Endothelial cell of umbilical vein (primary cell): ENCODE results near the gene NOX5. TPM values are rescaled to one million over a fixed set of nuclear protein-coding genes. Genes with fewer than 3 reads are reported as not detected.

Experiments used
- BruUV-seq: library from RNA; stranded (reverse); fragments of 400-500 nt; replicated peaks from 2 replicates; lab custom pipeline; 2021; lab: Mats Ljungman, UMichigan
- CTCF ChIA-PET: fragments of 300-600, 350-600 bp; sonication (Branson Sonifier 250); formaldehyde crosslinking; loops from one replicate; lab custom pipeline; 2021; ENCODE audit warnings: antibody characterized with exemption, inconsistent platforms; lab: Charles Lee
- POLR2A ChIA-PET: fragments of 300-600, 350-600 bp; sonication (Branson Sonifier 250); formaldehyde crosslinking; loops from one replicate; lab custom pipeline; 2021; ENCODE audit warnings: antibody characterized with exemption, inconsistent platforms; lab: Charles Lee
- DNase-seq: peaks from one replicate; pipeline ENCODE4 v3.0.0-alpha.2; 2011; ENCODE audit warnings: low read depth, low spot score
- FAIRE-seq: peaks from 2 replicates; lab custom pipeline; 2011; peaks lifted over from hg19 to GRCh38; lab: Jason Lieb, UNC
- H2AFZ ChIP-seq: 2 replicates; pipeline ENCODE4 v1.6.0; 2012; ENCODE audit warnings: low read depth, low read length, control low read depth, inconsistent platforms
- H3K27ac ChIP-seq: 2 replicates; pipeline ENCODE4 v1.5.1; 2011; ENCODE audit warnings: low read depth, mild to moderate bottlenecking, control low read depth, low read length, moderate library complexity; ENCODE audit not compliant: insufficient read depth
- H3K27me3 ChIP-seq, 2 experiments: 2 replicates each; pipeline versions ENCODE4 v1.6.0 to v1.6.1; 2011; ENCODE audit warnings: low read length in 2 of 2, mixed read lengths in 1 of 2; ENCODE audit not compliant: control insufficient read depth in 2 of 2, insufficient read depth in 2 of 2
- H3K36me3 ChIP-seq, 2 experiments: 2 replicates in 1 of 2; 3 replicates in 1 of 2; pipeline ENCODE4 v1.5.1; 2011; ENCODE audit warnings: low read length in 2 of 2, mild to moderate bottlenecking in 1 of 2, moderate library complexity in 1 of 2; ENCODE audit not compliant: control insufficient read depth in 2 of 2, insufficient read depth in 2 of 2; ENCODE audit errors: extremely low read depth in 1 of 2
- H3K4me1 ChIP-seq: 3 replicates; pipeline ENCODE4 v1.5.1; 2011; ENCODE audit warnings: mild to moderate bottlenecking, low read length; ENCODE audit not compliant: control insufficient read depth, insufficient read depth; ENCODE audit errors: extremely low read depth
- H3K4me2 ChIP-seq: 2 replicates; pipeline ENCODE4 v1.6.1; 2011; ENCODE audit warnings: low read length, control low read depth, mixed read lengths; ENCODE audit not compliant: insufficient read depth
- H3K4me3 ChIP-seq, 3 experiments: fragments of 200-600 bp in 1 of 3; sonication (generic), shearing (Covaris generic) in 1 of 3; replicated peaks in 1 of 3; 2 replicates each; pipeline ENCODE4 v1.5.1; 2011 to 2016; ENCODE audit warnings: control low read depth in 3 of 3, low read length in 3 of 3, mild to moderate bottlenecking in 2 of 3, inconsistent platforms in 1 of 3, low read depth in 1 of 3, moderate library complexity in 1 of 3; ENCODE audit not compliant: insufficient read depth in 1 of 3
- H3K79me2 ChIP-seq: 2 replicates; pipeline ENCODE4 v1.6.0; 2012; ENCODE audit warnings: low read length, inconsistent platforms; ENCODE audit not compliant: control insufficient read depth, insufficient read depth
- H3K9ac ChIP-seq: replicated peaks from 2 replicates; pipeline ENCODE3; 2011; ENCODE audit warnings: low read length, control low read depth; ENCODE audit not compliant: insufficient read depth; ENCODE audit errors: extremely low read depth
- H3K9me1 ChIP-seq: replicated peaks from 3 replicates; pipeline ENCODE4 v1.6.0; 2011; ENCODE audit warnings: mild to moderate bottlenecking, low read length; ENCODE audit not compliant: control insufficient read depth, insufficient read depth; ENCODE audit errors: extremely low read depth
- H3K9me3 ChIP-seq: replicated peaks from 2 replicates; pipeline ENCODE4 v1.5.1; 2012; ENCODE audit warnings: low read length, inconsistent platforms; ENCODE audit not compliant: control insufficient read depth, insufficient read depth
- H4K20me1 ChIP-seq: replicated peaks from 2 replicates; pipeline ENCODE3; 2011; ENCODE audit warnings: mild to moderate bottlenecking, low read length; ENCODE audit not compliant: control insufficient read depth, insufficient read depth; ENCODE audit errors: extremely low read depth
- EZH2 ChIP-seq: IDR thresholded peaks from 2 replicates; pipeline ENCODE4 v1.6.1; 2012; ENCODE audit warnings: borderline replicate concordance, low read depth, mild to moderate bottlenecking, moderate library complexity, low read length, inconsistent platforms; ENCODE audit not compliant: severe bottlenecking
- FOS ChIP-seq: IDR thresholded peaks from 2 replicates; pipeline ENCODE4 v1.6.1; 2011; ENCODE audit warnings: mild to moderate bottlenecking, low read length, moderate library complexity, borderline replicate concordance; ENCODE audit not compliant: insufficient read depth
- GATA2 ChIP-seq: IDR thresholded peaks from 2 replicates; pipeline ENCODE4 v1.7.0; 2011; ENCODE audit warnings: low read depth, mild to moderate bottlenecking, moderate library complexity, mixed read lengths, low read length; ENCODE audit not compliant: insufficient read length, insufficient read depth
- JUN ChIP-seq: IDR thresholded peaks from 2 replicates; pipeline ENCODE4 v1.6.1; 2011; ENCODE audit warnings: borderline replicate concordance, low read depth; ENCODE audit not compliant: insufficient read length, insufficient read depth
- MYC ChIP-seq: IDR thresholded peaks from one replicate; pipeline ENCODE4 v1.6.1; 2011; ENCODE audit warnings: mild to moderate bottlenecking, low read depth, low read length
- POLR2A ChIP-seq: IDR thresholded peaks from 2 replicates; pipeline ENCODE4 v1.6.1; 2012; ENCODE audit warnings: low read depth, mild to moderate bottlenecking, control low read depth, low read length
- dilution Hi-C: fragments of 300-500 bp; cut with MboI; formaldehyde crosslinking; loops from one replicate; pipeline ENCODE4 v1.15.0; 2019; ENCODE audit warnings: low sequenced_read_pairs; ENCODE audit not compliant: extremely low pct_ligation_motif_present
- intact Hi-C: fragments of 100-400 bp; cut with micrococcal nuclease; formaldehyde crosslinking; loops from one replicate; pipeline ENCODE4 v1.10.0; 2022
- polyA plus RNA-seq, 4 experiments: library from polyadenylated mRNA; depleted of rRNA in 3 of 4; stranded (reverse) in 3 of 4; unstranded in 1 of 4; fragments of >200 nt; gene quantifications; 2 replicates each; pipeline versions ENCODE4 v1.2.1 to v1.2.3, GENCODE V29; 2011 to 2012; ENCODE audit warnings: missing spikeins in 1 of 4
- total RNA-seq: library from RNA; stranded (reverse); gene quantifications from 2 replicates; pipeline ENCODE4 v1.2.3, GENCODE V29; 2021
- TF ChIP-seq, protein P1 (sequence below), 2 donors: IDR thresholded peaks; 1 replicate in 1 of 2; 2 replicates in 1 of 2; pipeline ENCODE4 v1.5.1; 2011; ENCODE audit warnings: low read length in 2 of 2, mild to moderate bottlenecking in 2 of 2, moderate library complexity in 2 of 2, control low read depth in 1 of 2, inconsistent platforms in 1 of 2, low read depth in 1 of 2; ENCODE audit not compliant: insufficient read depth in 1 of 2; ENCODE audit errors: extremely low read depth in 1 of 2
- TF ChIP-seq, protein P2 (sequence below): IDR thresholded peaks from 2 replicates; pipeline ENCODE4 v1.6.1; 2011; ENCODE audit not compliant: insufficient read depth, insufficient read length

Gene NOX5
- total and polyA plus RNA-seq, 2 donors (not counting 3 experiments of a cell fraction or from before 2014, with no cell fraction given) = 0.08 TPM; not detected in 1

DNA sequence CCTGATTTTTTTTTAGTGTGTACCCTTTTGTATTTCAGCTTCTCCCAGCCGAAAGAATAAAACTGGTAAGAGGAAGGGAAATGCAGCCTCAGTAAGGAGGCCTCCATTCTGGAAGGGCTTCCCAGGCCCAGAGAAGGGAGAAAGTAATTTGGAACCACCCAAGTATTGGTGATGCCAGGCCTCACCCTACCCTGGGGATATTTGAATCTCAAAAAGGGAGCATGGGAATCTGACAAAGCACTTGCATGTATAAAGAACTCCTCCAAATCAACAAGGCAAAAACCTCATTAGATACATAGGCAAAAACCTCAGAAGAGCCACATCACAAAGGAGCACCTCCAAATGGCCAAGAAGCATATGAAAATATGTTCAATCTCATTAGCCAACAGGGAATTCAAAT lies 77.2 kb downstream of the NOX5 start:
- H3K79me2 ChIP-seq = no peaks in the 10 kb centered on the region
- H4K20me1 ChIP-seq = no peaks in the 10 kb centered on the region
- intact Hi-C loops = loop anchor here (1.0 kb wide), 2 partner anchors 10 to 63 kb away; no protein-coding TSS in a partner anchor
- no peaks in the 10 kb centered on the region for H3K36me3 ChIP-seq
- H3K9me1 ChIP-seq = no peaks in the 10 kb centered on the region
- FAIRE-seq (no peak), DNase-seq (no peak)
- TF ChIP-seq EZH2 = no peak
- no peak for TF ChIP-seq POLR2A
- no peak for TF ChIP-seq GATA2
- TF ChIP-seq, protein P1, sequence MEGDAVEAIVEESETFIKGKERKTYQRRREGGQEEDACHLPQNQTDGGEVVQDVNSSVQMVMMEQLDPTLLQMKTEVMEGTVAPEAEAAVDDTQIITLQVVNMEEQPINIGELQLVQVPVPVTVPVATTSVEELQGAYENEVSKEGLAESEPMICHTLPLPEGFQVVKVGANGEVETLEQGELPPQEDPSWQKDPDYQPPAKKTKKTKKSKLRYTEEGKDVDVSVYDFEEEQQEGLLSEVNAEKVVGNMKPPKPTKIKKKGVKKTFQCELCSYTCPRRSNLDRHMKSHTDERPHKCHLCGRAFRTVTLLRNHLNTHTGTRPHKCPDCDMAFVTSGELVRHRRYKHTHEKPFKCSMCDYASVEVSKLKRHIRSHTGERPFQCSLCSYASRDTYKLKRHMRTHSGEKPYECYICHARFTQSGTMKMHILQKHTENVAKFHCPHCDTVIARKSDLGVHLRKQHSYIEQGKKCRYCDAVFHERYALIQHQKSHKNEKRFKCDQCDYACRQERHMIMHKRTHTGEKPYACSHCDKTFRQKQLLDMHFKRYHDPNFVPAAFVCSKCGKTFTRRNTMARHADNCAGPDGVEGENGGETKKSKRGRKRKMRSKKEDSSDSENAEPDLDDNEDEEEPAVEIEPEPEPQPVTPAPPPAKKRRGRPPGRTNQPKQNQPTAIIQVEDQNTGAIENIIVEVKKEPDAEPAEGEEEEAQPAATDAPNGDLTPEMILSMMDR (IDR thresholded peaks at IDR 0.05; ENCODE audit: extremely low read depth in 1 of 2, insufficient read depth in 1 of 2, low read depth in 1 of 2, low read length in 2 of 2) = no peak
- no peak for TF ChIP-seq FOS
- TF ChIP-seq, protein P2, sequence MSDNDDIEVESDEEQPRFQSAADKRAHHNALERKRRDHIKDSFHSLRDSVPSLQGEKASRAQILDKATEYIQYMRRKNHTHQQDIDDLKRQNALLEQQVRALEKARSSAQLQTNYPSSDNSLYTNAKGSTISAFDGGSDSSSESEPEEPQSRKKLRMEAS = no peak
- no peak for TF ChIP-seq MYC
- no peak for TF ChIP-seq JUN
- no TSS peak for BruUV-seq
- H3K9me3 ChIP-seq = no peaks in the 10 kb centered on the region
- dilution Hi-C loops = no loop called here
- peak overlapping the region; percentile 47 for H3K27ac ChIP-seq
- H3K4me1 ChIP-seq = peaks cover 29% of the 10 kb centered on the region
- no peak overlapping the region for H3K4me3 ChIP-seq
- peak overlapping the region; percentile 32 for H3K4me2 ChIP-seq
- no peak overlapping the region for H3K9ac ChIP-seq
- POLR2A ChIA-PET = interaction anchor here (0.7 kb wide), 1 partner anchor 1941 kb away, joined by 3 read pairs; no protein-coding TSS in a partner anchor
- no peak overlapping the region for H2AFZ ChIP-seq
- CTCF ChIA-PET = interaction anchor here (1.0 to 2.6 kb wide), 4 partner anchors 10 to 173 kb away, joined by 3 to 18 read pairs (median 4); no protein-coding TSS in a partner anchor
- H3K27me3 ChIP-seq = no peaks in the 10 kb centered on the region
